Muscle of leg (tissue), 11 donors: ENCODE results near the gene LAG3. TPM values are rescaled to one million over a fixed set of nuclear protein-coding genes. Genes with fewer than 3 reads are reported as not detected.

Experiments used
- DNase-seq: peaks from one replicate; pipeline ENCODE4 v3.0.0; 2013
- H3K27ac ChIP-seq: one replicate; pipeline ENCODE4 v1.5.1; 2013; ENCODE audit warnings: mild to moderate bottlenecking, low read length, control low read depth
- H3K27me3 ChIP-seq: one replicate; pipeline ENCODE4 v1.6.1; 2013; ENCODE audit warnings: low read length; ENCODE audit not compliant: control insufficient read depth, insufficient read depth
- H3K36me3 ChIP-seq: one replicate; pipeline ENCODE4 v1.6.1; 2013; ENCODE audit warnings: low read length; ENCODE audit not compliant: control insufficient read depth, insufficient read depth
- H3K4me1 ChIP-seq: one replicate; pipeline ENCODE4 v1.6.1; 2013; ENCODE audit warnings: low read length; ENCODE audit not compliant: control insufficient read depth, insufficient read depth
- H3K4me3 ChIP-seq: one replicate; pipeline ENCODE4 v1.5.1; 2013; ENCODE audit warnings: low read length, control low read depth
- H3K9me3 ChIP-seq: replicated peaks from 2 replicates; pipeline ENCODE4 v1.6.1; 2013; ENCODE audit warnings: low read depth, low read length; ENCODE audit not compliant: control insufficient read depth
- WGBS: methylation state at CpG from one replicate; pipeline ENCODE4 v1.1.5; 2013; ENCODE audit warnings: missing lambda C conversion rate; ENCODE audit not compliant: insufficient coverage; 5-methylcytosine and 5-hydroxymethylcytosine counted together
- polyA plus RNA-seq, 8 donors: library from polyadenylated mRNA; unstranded; fragments of 120-200 nt; gene quantifications; one replicate each; pipeline versions ENCODE4 v1.2.1 to v1.2.3, GENCODE V29; 2013; ENCODE audit warnings: inconsistent platforms in 1 of 8, low replicate concordance in 1 of 8; ENCODE audit not compliant: insufficient read length in 8 of 8, insufficient read depth in 1 of 8
- total RNA-seq: library from RNA; stranded (reverse); fragments of 120-200 nt; gene quantifications from one replicate; pipeline ENCODE4 v1.2.4, GENCODE V29; 2013

LAG3 gene
- total and polyA plus RNA-seq, 9 donors: 0.18 to 1.2 (median 0.67) TPM

DNA sequence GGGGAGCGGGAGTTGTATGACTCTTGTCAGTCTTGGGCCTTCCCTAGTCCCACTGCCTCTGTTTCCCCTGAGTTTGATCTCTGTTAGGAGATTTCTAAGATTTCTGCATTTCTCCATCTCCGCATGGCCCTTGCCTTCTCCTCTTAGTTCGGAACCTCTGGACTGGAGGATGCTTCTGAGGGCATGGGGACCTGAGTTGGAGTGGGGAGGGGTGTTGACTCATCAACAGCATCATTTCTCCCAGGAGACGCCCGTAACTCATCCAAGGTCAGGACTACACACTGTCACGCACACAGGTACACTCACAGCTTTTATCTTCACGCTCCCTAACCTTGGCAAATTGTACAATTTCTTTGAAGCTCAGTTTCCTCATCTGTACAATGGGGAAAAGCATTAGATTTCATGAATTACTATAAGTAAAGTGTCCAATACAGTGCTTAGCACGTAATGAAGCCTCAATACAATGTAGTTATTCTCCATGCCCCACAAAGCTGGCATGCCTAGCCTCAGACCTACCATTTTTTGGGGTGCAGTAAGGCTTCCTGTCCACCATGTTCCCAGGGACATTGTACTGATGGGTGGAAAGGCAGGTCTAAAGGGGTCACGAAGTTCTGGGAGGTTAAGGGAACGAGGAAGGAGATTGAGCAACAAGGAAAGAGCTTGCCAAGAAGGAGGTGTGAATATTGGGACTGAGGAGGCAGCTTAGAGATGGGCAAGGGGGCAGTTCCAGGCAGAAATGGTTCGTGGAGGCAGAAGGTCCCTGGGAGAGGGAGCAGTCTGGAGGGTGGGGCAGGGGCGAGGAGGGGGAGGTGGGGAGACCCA, 600 bp upstream of the LAG3 start:
- H3K27ac ChIP-seq: peak overlapping the region; percentile 3
- no peaks in the 10 kb centered on the region for H3K9me3 ChIP-seq
- H3K27me3 ChIP-seq: peaks cover 20% of the 10 kb centered on the region
- H3K36me3 ChIP-seq: peaks cover 45% of the 10 kb centered on the region
- no peak for DNase-seq
- no peak overlapping the region for H3K4me3 ChIP-seq
- whole genome bisulfite sequencing: 67% methylated on average over 4 of the region's 12 CpGs
- peaks cover 37% of the 10 kb centered on the region for H3K4me1 ChIP-seq

DNA sequence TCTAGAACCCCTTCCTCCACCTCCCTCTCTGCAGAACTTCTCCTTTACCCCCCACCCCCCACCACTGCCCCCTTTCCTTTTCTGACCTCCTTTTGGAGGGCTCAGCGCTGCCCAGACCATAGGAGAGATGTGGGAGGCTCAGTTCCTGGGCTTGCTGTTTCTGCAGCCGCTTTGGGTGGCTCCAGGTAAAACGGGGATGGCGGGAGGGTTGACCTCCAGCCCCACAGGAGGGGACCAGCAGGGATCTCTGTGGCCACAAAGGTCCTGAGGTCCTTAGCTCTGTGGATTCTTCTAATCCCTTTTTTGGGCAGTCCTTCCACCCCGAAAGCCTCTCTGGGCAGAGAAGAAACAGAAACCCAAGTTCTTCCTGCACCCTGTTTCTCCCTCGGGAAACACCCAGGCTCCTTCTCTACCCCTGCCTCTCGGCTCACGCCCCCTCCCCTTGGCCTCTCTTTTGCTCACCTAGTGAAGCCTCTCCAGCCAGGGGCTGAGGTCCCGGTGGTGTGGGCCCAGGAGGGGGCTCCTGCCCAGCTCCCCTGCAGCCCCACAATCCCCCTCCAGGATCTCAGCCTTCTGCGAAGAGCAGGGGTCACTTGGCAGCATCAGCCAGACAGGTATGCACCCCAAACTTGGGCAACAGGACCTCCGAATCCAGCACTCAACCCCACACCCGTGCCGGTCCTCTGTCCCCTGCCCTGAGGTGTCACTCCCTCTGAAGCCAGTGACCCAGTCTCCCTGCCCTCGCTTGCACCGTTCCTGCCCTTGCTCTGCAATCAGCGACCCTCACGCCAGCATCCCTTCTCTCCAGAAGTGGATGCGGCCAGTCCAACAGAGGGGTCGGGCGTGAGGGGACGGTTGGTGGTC, 638 bp downstream of the LAG3 start:
- Histone ChIP-seq H3K4me1 (peaks cover 37% of the 10 kb centered on the region), H3K27me3 (peaks cover 20% of the 10 kb centered on the region)

DNA sequence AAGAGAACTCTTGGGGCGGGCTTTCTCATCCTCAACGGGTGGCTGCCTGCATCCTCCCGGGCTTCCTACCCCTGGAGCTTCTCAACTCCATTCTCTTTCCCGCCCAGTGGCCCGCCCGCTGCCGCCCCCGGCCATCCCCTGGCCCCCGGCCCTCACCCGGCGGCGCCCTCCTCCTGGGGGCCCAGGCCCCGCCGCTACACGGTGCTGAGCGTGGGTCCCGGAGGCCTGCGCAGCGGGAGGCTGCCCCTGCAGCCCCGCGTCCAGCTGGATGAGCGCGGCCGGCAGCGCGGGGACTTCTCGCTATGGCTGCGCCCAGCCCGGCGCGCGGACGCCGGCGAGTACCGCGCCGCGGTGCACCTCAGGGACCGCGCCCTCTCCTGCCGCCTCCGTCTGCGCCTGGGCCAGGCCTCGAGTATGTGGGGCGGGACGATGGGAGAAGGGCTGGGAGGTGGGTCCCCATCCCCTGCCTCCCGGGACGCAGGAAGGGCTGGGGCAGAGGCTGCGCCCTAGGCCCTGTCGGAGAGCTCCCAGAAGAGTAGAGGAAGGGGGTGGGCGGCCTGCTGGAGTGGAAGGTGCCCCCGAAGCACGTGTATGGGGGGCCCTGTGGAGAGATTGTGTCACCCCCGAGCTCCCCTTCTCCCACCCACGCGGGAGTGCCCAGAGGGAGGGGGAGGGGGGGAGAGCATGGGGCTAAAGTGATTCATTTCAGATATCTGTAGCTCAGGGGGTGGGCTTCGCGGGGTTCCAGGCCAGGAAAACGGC, 1.5 kb downstream of the LAG3 start:
- Histone ChIP-seq H3K36me3 (peaks cover 39% of the 10 kb centered on the region), H3K4me3 (no peak overlapping the region), H3K27ac (peak overlapping the region; percentile 3), H3K4me1 (peaks cover 37% of the 10 kb centered on the region), H3K9me3 (no peaks in the 10 kb centered on the region), H3K27me3 (peaks cover 18% of the 10 kb centered on the region)
- no peak for DNase-seq
- 13% methylated on average over 42 of the region's 60 CpGs for WGBS

More for the DNA sequence above, 638 bp downstream of the LAG3 start:
- H3K4me3 ChIP-seq: no peak overlapping the region
- no peak for DNase-seq
- H3K27ac ChIP-seq: no peak overlapping the region
- 53% methylated on average over 12 of the region's 21 CpGs for WGBS
- H3K36me3 ChIP-seq: peaks cover 42% of the 10 kb centered on the region
- no peaks in the 10 kb centered on the region for H3K9me3 ChIP-seq

DNA sequence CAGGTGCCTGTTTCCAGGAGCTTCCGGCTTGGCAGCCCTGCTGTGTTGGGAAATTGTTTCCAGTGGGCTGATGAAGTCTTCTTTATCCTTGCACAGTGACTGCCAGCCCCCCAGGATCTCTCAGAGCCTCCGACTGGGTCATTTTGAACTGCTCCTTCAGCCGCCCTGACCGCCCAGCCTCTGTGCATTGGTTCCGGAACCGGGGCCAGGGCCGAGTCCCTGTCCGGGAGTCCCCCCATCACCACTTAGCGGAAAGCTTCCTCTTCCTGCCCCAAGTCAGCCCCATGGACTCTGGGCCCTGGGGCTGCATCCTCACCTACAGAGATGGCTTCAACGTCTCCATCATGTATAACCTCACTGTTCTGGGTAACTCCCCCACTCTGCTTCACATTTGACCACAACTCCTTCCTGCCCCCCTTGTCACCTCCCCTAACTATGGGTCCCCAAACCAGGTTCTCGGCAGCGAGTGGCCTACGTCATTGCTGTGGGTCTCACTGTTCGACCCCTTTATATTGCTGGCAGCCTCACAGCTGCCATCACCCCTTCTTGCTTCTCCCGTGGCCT, 2.3 kb downstream of the LAG3 start:
- H3K9me3 ChIP-seq: no peaks in the 10 kb centered on the region
- H3K27me3 ChIP-seq: peaks cover 18% of the 10 kb centered on the region
- H3K36me3 ChIP-seq: peaks cover 35% of the 10 kb centered on the region
- H3K4me3 ChIP-seq: no peak overlapping the region
- peaks cover 36% of the 10 kb centered on the region for H3K4me1 ChIP-seq
- WGBS: 71% methylated on average over 15 of the region's 15 CpGs
- no peak overlapping the region for H3K27ac ChIP-seq
- peak; percentile 65 for DNase-seq

DNA sequence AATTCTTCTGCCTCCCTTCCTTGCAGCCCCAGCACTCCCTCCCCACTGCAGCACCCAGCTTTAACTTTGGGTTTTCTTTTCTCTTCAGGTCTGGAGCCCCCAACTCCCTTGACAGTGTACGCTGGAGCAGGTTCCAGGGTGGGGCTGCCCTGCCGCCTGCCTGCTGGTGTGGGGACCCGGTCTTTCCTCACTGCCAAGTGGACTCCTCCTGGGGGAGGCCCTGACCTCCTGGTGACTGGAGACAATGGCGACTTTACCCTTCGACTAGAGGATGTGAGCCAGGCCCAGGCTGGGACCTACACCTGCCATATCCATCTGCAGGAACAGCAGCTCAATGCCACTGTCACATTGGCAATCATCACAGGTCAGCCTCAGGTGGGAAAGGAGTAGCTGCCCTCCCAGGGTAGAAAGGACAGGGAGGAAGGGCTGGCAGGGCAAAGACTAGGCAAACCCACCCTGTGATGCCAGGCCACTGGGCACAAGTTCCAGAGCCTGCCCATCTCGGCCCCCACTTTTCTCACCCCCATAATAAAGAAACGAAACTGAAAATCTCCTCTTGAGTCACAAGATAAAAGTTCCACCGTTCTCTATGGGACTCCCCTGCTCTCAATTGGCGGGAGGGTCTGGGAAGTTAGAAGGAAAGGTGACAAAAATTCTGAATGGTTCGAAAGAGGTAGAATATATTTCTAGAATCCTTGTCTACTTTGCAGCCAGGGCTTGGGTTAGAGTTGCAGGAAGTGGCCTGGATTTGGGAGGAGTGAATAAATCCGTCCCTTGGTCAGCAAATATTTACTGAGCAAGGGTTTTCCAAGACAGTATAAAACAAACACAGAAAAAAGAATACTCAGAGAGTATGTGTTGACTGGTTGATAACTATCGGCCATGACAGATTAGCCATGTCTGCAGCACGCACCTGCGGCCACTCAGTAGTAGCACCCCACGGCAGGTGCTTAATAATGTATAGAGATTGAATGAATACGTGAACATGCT, 3.2 kb downstream of the LAG3 start:
- no peak overlapping the region for H3K4me3 ChIP-seq
- peaks cover 32% of the 10 kb centered on the region for H3K4me1 ChIP-seq
- no peak overlapping the region for H3K27ac ChIP-seq
- H3K36me3 ChIP-seq: peaks cover 26% of the 10 kb centered on the region
- DNase-seq: no peak
- peaks cover 18% of the 10 kb centered on the region for H3K27me3 ChIP-seq
- WGBS: 79% methylated on average over 2 of the region's 16 CpGs
- H3K9me3 ChIP-seq: no peaks in the 10 kb centered on the region

DNA sequence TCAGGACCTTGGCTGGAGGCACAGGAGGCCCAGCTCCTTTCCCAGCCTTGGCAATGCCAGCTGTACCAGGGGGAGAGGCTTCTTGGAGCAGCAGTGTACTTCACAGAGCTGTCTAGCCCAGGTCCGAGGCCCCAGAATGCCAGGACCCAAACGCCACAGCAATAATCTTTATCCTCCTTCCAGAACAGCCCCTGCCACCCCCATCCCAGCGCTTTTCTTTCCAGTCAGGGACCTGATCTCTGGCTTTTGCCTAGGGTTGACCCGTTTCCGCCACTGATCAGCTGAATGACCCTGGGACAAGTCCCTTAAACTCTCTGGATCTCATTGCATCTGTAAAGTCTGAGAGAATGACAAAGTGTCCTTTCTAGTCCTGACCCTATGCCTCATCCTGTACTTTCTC, 5.1 kb downstream of the LAG3 start:
- no peak for DNase-seq
- no peaks in the 10 kb centered on the region for H3K9me3 ChIP-seq
- peaks cover 18% of the 10 kb centered on the region for H3K27me3 ChIP-seq
- no peak overlapping the region for H3K27ac ChIP-seq
- H3K4me1 ChIP-seq: peaks cover 30% of the 10 kb centered on the region
- H3K36me3 ChIP-seq: peaks cover 10% of the 10 kb centered on the region
- H3K4me3 ChIP-seq: no peak overlapping the region
- 85% methylated on average over 3 of the region's 5 CpGs for WGBS

DNA sequence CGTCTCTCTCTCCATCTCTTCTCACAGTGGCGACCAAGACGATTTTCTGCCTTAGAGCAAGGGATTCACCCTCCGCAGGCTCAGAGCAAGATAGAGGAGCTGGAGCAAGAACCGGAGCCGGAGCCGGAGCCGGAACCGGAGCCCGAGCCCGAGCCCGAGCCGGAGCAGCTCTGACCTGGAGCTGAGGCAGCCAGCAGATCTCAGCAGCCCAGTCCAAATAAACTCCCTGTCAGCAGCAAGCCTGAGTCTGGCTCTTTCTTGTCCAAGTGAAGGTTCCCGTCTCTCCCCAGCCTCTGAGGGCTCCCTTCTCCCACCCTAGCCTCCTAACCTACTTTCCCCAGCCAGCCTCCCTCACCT, 5.9 kb downstream of the LAG3 start:
- Histone ChIP-seq H3K27ac (peak overlapping the region; percentile 91), H3K9me3 (no peaks in the 10 kb centered on the region), H3K36me3 (peaks cover 10% of the 10 kb centered on the region), H3K4me1 (peaks cover 30% of the 10 kb centered on the region), H3K4me3 (peak overlapping the region; percentile 38), H3K27me3 (peaks cover 15% of the 10 kb centered on the region)
- WGBS: 7% methylated on average over 11 of the region's 14 CpGs
- DNase-seq: peak; percentile 74

DNA sequence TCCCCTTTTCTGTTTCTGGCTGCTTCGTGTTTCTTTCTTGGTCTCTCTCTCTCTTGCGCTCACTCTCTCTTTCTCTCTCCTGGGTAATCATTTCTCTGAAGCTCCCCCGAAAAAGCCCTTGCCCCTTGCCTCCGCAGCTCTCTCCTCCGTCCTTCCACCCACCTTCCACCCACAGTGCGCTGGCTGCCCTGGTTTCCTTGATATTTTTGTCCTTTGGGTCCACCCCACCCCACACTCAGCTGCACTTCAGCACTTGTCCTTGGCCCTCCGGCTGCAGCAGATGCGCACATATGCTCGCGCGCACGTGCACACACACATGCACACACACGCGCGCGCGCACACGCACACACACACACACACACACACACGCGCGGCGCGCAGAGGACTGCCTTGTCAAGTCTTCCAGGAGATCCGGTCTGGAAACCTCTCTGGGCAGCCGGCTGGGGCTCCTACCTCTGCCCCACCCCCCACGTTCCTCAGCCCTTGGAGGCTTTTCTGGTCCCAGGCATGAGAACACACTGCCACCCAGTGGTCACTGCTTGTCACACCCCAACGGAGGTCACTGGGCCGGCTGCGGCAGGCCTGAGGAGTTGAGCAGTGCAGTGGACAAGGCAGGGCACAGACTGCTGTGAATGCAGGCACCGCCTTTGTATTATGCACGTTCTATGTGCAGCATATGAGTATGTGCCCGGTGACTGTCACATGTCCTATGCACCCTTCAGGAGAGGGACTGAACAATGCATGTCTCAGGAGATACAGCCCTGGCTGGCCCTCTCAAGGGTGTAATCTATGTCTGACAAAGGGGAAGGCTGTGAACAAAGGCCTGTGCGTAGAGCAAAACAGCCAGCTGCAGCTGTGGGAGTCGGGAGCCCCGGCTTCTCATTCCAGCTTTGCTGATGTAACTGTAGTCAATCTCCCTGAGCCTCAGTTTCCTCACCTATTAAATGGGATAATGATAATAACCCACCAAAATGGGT, 6.5 kb downstream of the LAG3 start:
- peak; percentile 98 for DNase-seq
- Histone ChIP-seq H3K9me3 (no peaks in the 10 kb centered on the region), H3K4me1 (peaks cover 28% of the 10 kb centered on the region), H3K27ac (peak overlapping the region; percentile 91), H3K36me3 (peaks cover 10% of the 10 kb centered on the region), H3K27me3 (peaks cover 13% of the 10 kb centered on the region), H3K4me3 (peak overlapping the region; percentile 38)
- WGBS: 1% methylated on average over 21 of the region's 35 CpGs
